C4-2B (cell line): ENCODE measurements around the gene LRRC61.

Source experiments
- ZFX ChIP-seq: fragments of 450-650 bp; IDR thresholded peaks from 2 replicates; pipeline ENCODE4 v1.6.1; 2017
- TF ChIP-seq, protein P1 (sequence below): fragments of 450-650 bp; conservative IDR thresholded peaks from 2 replicates; pipeline ENCODE4 v1.5.1; 2017; ENCODE audit warnings: mild to moderate bottlenecking

DNA sequence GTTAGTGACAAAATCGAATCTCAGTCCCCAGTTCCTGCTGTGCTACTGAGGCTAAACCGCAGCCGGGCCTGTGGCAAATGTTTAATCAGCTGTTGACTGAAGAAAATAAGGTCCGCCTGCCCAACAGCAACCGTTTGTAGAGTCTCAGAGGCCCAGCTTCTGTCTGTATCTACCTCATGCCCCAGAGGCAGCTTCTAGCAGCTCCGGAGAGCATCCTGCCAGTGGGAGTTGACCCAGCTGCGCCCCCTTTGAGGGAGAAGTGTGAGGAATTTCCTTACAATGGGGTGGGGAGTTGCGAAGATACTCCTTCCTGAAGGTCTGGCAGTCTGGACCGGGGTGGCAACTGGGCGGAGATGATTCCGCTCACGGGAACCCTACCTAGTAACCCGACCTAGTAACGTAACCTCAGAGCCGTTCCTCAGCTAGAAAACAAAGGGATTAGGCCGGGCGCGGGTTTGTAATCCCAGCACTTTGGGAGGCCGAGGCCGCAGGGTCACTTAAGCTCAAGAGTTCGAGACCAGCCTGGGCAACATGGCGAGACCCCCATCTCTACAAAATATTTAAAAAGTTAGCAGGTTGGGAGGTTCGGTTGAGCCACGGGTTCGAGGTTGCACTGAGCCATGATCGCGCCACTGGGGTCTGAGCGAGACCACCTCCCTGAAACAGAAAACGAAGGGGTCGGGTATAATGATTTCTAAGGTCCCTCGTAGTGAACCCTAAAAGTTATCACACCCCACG is 55.1 kb downstream of the LRRC61 start:
- TF ChIP-seq, protein P1, sequence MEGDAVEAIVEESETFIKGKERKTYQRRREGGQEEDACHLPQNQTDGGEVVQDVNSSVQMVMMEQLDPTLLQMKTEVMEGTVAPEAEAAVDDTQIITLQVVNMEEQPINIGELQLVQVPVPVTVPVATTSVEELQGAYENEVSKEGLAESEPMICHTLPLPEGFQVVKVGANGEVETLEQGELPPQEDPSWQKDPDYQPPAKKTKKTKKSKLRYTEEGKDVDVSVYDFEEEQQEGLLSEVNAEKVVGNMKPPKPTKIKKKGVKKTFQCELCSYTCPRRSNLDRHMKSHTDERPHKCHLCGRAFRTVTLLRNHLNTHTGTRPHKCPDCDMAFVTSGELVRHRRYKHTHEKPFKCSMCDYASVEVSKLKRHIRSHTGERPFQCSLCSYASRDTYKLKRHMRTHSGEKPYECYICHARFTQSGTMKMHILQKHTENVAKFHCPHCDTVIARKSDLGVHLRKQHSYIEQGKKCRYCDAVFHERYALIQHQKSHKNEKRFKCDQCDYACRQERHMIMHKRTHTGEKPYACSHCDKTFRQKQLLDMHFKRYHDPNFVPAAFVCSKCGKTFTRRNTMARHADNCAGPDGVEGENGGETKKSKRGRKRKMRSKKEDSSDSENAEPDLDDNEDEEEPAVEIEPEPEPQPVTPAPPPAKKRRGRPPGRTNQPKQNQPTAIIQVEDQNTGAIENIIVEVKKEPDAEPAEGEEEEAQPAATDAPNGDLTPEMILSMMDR = no peak
- no peak for TF ChIP-seq ZFX
